DMS 273 (cell line): Measurements from ENCODE around the gene CKB.

ENCODE experiments used
- DNase-seq: peaks from one replicate; lab custom pipeline; 2025; ENCODE audit not compliant: unreplicated experiment; lab: John Stamatoyannopoulos, UW

The CKB gene

DNA sequence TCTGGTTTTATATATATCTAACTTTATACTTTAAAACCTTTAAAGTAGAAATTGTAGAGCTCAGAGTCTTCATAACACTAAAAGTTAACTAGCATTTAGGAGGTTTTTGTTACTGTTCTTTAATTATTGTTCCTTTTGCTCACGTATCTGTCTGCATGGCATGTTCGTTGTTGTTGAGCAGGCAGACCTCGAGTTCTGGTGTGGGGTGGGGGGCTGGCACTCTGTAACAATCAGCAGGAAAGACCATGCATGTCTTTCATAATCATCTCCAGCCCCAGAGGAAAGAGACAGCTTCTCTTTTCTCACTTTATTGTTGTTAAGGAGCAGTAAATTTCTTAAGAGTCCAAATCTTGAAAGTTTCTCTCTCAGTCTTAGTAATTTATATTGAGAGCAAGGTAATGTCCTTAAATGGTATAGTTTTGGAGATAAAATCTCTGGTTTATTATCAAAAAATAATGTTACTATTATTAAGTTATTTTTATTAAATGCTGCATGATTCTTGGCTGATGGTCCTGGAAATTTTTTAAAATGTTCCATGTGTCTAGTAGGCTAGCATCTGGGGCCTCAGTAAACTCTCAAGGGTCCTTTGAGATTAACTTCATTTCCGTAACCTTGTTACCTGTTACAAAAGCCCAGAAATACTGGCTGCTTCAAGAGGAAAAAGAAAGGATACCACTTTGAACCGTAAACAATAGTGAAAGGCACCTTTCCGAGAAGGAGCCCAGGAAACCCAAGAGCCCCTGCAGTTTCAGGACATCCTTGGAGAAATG lies 30.3 kb downstream of the CKB start:
- no peak for DNase-seq

DNA sequence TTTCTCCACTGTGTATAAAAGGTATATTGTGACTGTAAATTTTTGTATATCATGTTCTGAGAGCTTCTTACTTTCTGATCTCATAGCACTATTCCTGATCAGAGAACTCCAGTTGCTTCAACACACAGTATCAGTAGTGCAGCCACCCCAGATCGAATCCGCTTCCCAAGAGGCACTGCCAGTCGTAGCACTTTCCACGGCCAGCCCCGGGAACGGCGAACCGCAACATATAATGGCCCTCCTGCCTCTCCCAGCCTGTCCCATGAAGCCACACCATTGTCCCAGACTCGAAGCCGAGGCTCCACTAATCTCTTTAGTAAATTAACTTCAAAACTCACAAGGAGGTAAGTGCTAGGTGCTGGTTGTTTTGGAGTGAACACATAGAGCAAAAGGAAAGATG lies 30.9 kb downstream of the CKB start:
- no peak for DNase-seq

DNA sequence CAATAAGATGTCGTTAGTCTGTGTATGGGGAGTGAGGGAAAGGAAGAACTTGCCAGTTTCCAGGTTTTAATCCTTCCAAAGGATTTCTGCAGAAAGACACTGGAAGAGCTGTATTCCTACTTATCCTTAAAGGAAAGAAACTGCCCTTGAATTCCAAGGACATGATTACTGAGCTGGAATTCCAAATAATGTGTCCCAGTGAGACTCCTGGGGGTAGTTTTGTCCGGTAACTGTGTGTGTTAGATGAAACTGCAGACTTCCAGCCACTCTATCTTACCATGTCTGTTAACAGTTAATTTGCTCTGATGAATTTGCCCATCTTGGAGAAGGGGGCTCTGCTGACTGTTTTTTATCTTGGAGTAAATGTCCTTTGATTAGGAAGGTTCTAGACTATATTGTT lies 33.0 kb downstream of the CKB start:
- DNase-seq = no peak

DNA sequence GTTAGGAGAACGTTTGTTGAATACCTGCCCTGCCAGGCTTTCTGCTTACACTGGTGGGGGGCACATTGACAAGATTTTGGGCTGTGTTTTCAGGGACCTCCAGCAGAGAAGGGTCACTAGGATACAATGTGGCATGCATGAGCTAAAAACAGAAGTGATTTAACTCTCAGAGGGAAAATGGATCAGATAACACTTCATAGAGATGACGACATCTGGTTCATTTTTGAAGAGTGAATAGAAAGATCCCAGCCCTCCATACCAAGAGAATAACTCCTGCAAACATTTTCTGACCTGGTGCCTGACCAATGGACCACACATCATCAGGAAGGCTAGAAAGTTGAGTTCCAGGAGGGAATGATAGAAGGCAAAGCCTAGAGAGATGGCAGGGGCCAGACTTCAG lies 33.7 kb downstream of the CKB start:
- peak; percentile 69 for DNase-seq

DNA sequence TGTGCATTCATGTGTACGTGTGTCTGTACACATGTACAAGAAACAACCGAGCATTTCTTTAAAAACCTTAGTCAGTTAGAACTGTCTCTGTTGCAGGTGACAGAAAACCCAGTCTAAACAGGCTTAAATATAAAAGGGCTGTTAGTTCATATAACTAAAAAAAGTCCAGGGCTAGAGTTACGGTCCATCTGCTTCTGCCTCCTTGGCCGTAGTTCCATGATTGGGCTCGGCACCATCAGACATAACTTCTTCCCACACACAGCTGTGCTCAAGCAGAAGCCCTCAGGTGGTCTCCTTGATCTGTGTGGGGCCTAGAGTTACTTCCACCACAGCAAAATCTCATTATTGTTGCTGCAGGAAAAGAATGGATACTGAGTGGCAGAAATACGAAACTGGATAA lies 34.6 kb downstream of the CKB start:
- DNase-seq = peak; percentile 87

DNA sequence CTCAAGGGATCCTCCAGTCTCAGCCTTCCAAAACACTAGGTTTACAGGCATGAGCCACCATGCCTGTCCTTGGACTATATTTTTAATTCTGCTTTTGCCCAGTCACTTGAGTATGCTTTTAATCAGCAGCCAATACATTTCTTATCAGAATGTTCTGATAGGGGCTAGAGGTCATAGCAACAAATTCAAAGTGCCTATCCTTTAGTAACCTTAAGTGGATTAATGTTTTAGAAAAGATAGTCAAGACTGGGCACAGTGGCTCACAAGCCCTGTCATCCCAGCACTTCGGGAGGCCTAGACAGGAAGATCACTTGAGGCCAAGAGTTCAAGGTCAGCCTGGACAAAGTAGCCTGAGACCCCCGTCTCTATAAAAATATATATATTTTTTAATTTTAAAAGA lies 37.1 kb downstream of the CKB start:
- no peak for DNase-seq

DNA sequence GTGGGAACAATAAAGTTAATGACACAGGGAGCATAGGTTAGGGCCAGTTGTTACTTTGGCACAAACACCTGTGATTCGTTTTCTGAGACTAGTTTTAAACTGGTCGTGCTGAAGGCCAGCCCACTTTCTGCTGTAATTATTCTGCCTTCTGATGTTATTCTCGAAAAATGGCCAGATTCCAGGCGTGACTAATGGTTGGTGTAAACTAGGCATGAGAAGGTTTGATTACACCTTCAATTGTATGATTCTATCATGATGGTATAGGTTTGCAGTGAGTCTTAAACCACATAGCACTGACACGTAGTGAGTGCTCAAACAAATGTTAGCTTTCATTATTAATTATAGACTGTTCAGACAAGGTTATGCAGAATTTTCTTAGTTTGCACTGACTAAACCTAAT lies 39.0 kb downstream of the CKB start:
- peak; percentile 90 for DNase-seq

DNA sequence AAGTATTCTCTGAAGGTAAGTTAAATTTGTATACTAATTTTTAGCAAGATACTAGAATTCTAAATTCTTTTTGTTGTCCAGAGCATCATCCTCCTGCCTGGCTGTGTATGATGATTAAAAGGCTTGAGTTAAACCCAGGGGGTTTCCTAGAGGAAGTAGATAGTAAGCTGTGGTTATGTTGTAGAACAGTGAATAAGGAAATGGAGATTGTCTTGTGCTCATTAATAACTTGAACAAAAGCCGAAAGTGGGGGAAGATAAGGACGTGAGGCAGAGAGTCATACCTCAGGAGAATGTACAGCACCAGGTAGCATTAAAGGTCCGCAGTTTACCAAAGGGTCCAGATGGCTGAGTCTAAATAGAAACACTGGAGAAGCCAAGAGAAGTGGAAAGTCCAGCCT lies 42.0 kb downstream of the CKB start:
- DNase-seq = no peak

DNA sequence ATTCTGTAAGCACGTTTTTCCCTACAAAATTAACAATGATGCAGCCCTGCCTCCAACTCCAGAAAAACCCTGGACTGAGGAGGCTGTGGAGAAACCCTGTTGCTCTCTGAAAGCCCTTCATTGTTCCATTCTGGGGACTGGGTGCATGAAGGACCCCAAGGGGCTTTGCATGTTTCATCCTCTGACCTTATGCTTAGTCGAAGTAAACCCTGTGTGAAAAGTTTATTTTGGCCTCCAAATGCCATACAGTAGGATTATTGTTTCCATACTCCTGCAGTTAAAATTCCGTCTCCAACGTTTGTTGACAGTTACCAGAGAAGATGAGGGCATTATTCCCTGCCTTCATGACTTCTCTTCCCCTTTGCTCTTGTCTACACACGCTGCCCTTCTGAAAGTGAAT lies 46.0 kb downstream of the CKB start:
- no peak for DNase-seq

DNA sequence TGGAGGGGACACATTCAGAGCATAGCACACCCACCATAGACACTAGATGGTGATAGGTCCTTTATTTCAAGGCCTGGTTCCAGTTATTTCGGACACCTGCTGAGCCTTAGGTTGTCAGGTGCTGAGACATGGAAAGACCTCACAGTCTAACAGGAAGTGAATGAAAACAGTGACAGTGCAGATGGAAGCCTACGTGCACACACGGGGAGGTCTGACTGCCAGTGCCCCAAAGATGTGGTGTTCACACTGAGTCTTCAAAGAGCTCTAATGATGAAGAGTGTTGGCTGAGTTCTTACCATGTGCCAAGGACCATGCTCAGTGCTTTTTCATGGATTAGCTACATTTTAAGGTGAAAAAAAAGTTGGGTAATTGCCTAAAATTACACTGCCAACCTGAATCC lies 46.6 kb downstream of the CKB start:
- DNase-seq = no peak

DNA sequence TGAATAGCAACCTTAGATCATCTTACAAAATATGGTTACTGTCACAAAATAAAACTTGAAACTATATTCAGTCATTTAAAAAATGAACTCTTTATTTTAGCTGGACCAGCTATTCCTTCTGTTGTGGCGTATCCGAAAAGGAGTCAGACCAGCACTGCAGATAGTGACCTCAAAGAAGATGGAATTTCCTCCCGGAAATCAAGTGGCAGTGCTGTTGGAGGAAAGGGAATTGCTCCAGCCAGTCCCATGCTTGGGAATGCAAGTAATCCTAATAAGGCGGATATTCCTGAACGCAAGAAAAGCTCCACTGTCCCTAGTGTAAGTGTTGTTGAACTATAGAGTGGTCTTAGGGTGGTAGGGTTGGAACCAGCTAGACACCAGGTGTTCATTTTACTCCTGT lies 47.7 kb downstream of the CKB start:
- no peak for DNase-seq

DNA sequence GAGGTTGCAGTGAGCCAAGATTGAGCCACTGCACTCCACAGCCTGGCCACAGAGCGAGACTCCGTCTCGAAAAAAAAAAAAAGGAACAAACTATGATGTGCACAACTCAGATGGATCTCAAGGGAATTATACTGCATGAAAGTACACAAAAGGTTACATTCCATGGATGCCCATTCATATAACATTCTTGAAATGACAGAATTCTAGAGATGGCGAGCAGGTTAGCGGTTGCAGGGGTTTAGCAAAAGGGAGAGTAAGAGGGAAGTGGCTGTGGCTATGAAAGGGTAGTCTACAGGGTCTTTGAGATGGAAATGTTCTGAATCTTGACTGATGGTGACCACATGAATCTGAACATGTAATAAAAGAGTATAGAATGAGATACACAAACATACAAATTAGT lies 49.7 kb downstream of the CKB start:
- DNase-seq = no peak
